Measurements from ENCODE around the gene IL19. TPM values are rescaled to one million over a fixed set of nuclear protein-coding genes. Genes with fewer than 3 reads are reported as not detected.

IL19 gene
- total RNA-seq, 1 donor from 2014 or later: not detected

- Histone ChIP-seq H3K36me3 (no peaks in the 10 kb centered on the region), H3K4me1 (no peaks in the 10 kb centered on the region), H4K20me1 (ENCODE audit: low read depth) (no peaks in the 10 kb centered on the region), H3K27ac (no peak overlapping the region), H3K4me2 (no peak overlapping the region), H3K9me3 (ENCODE audit: low read depth) (no peaks in the 10 kb centered on the region), H3F3A (ENCODE audit: low read depth) (no peaks in the 10 kb centered on the region), H3K9ac (no peak overlapping the region), H3K27me3 (no peaks in the 10 kb centered on the region), H2AFZ (replicated peaks) (no peak overlapping the region), H3K79me2 (ENCODE audit: low read depth) (no peaks in the 10 kb centered on the region), H3K4me3 (no peak overlapping the region)
- no peaks in the 10 kb centered on the region for H3K36me3 Mint-ChIP-seq
- peaks cover 2% of the 10 kb centered on the region for H3K27me3 Mint-ChIP-seq (ENCODE audit: insufficient read depth, low read depth)
- no peak overlapping the region for H3K4me3 Mint-ChIP-seq
- DNase-seq (ENCODE audit: low spot score): no peak
- TF ChIP-seq CTCF (IDR thresholded peaks at IDR 0.05) (no peak), EZH2 (IDR thresholded peaks at IDR 0.05) (no peak), EZH2phosphoT487 (IDR thresholded peaks at IDR 0.05) (no peak)
- H3K4me1 Mint-ChIP-seq: no peaks in the 10 kb centered on the region
- no peaks in the 10 kb centered on the region for H3K9me3 Mint-ChIP-seq
- H3K27ac Mint-ChIP-seq: no peak overlapping the region
Observed at GRCh38 chr1:206790502-206791250, 20.1 kb downstream of the IL19 start.

- TF ChIP-seq CTCF (IDR thresholded peaks at IDR 0.05) (no peak), EZH2phosphoT487 (IDR thresholded peaks at IDR 0.05) (no peak), EZH2 (IDR thresholded peaks at IDR 0.05) (no peak)
- H3K27me3 Mint-ChIP-seq (ENCODE audit: insufficient read depth, low read depth): peaks cover 2% of the 10 kb centered on the region
- DNase-seq (ENCODE audit: low spot score): no peak
- H4K20me1 ChIP-seq (ENCODE audit: low read depth): no peaks in the 10 kb centered on the region
- no peak overlapping the region for H3K27ac ChIP-seq
- no peaks in the 10 kb centered on the region for H3K36me3 ChIP-seq
- no peak overlapping the region for H2AFZ ChIP-seq (replicated peaks)
- no peaks in the 10 kb centered on the region for H3K4me1 ChIP-seq
- no peaks in the 10 kb centered on the region for H3K27me3 ChIP-seq
- H3K9me3 Mint-ChIP-seq: no peaks in the 10 kb centered on the region
- H3K4me1 Mint-ChIP-seq: no peaks in the 10 kb centered on the region
- H3K4me2 ChIP-seq: no peak overlapping the region
- H3K9ac ChIP-seq: no peak overlapping the region
- H3K4me3 ChIP-seq: no peak overlapping the region
- H3K27ac Mint-ChIP-seq: no peak overlapping the region
- no peaks in the 10 kb centered on the region for H3K36me3 Mint-ChIP-seq
- no peak overlapping the region for H3K4me3 Mint-ChIP-seq
- no peaks in the 10 kb centered on the region for H3K9me3 ChIP-seq (ENCODE audit: low read depth)
- H3K79me2 ChIP-seq (ENCODE audit: low read depth): no peaks in the 10 kb centered on the region
- H3F3A ChIP-seq (ENCODE audit: low read depth): no peaks in the 10 kb centered on the region
Observed at GRCh38 chr1:206792939-206793607, 22.5 kb downstream of the IL19 start.

- DNase-seq (ENCODE audit: low spot score): no peak
- Mint-ChIP-seq H3K4me3 (no peak overlapping the region), H3K36me3 (no peaks in the 10 kb centered on the region), H3K9me3 (no peaks in the 10 kb centered on the region), H3K27me3 (ENCODE audit: insufficient read depth, low read depth) (peaks cover 2% of the 10 kb centered on the region), H3K27ac (no peak overlapping the region), H3K4me1 (no peaks in the 10 kb centered on the region)
- Histone ChIP-seq H3K4me2 (no peak overlapping the region), H4K20me1 (ENCODE audit: low read depth) (no peaks in the 10 kb centered on the region), H3K36me3 (no peaks in the 10 kb centered on the region), H3K27ac (no peak overlapping the region), H3K9ac (no peak overlapping the region), H3K4me3 (no peak overlapping the region), H3K9me3 (ENCODE audit: low read depth) (no peaks in the 10 kb centered on the region), H3F3A (ENCODE audit: low read depth) (no peaks in the 10 kb centered on the region), H3K27me3 (no peaks in the 10 kb centered on the region), H3K79me2 (ENCODE audit: low read depth) (no peaks in the 10 kb centered on the region), H2AFZ (replicated peaks) (no peak overlapping the region), H3K4me1 (no peaks in the 10 kb centered on the region)
- TF ChIP-seq EZH2phosphoT487 (IDR thresholded peaks at IDR 0.05) (no peak), CTCF (IDR thresholded peaks at IDR 0.05) (no peak), EZH2 (IDR thresholded peaks at IDR 0.05) (no peak)
Observed at GRCh38 chr1:206793620-206794019, 23.0 kb downstream of the IL19 start.
